ENCODE measurements around the gene NID2. TPM values are rescaled to one million over a fixed set of nuclear protein-coding genes. Genes with fewer than 3 reads are reported as not detected.

NID2 gene
- total and polyA plus RNA-seq, 2 donors (not counting 1 experiment from before 2014, with no cell fraction given) = not detected

DNA sequence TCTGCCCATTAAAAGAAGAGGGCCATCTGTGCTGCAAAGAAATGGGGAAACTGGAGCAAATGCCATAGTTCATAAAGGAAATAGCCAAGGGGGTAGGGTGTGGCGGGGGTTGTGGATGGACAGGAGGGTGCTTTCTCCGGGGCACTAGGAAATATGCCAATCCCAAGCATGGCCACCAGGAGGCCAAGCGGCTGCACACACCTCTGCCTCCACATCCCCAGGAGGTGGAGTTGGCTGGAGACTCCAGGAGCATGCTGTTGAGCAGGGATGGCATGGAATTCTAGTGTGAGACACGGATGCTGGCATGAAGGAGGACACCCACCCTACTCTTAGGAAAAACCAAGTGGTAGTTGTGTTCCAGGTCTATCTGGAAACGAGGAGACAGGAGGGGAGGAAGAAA, 25.2 kb downstream of the NID2 start:
- no peak overlapping the region for H3K27ac Mint-ChIP-seq
- H3K9ac ChIP-seq (ENCODE audit: low read length) = no peak overlapping the region
- no peak overlapping the region for H3K4me3 Mint-ChIP-seq
- no peaks in the 10 kb centered on the region for H3K36me3 ChIP-seq (replicated peaks in 1 of 2; ENCODE audit: control extremely low read depth in 1 of 2, control insufficient read depth in 1 of 2, extremely low read depth in 1 of 2, insufficient read depth in 2 of 2, low read length in 1 of 2)
- no peaks in the 10 kb centered on the region for H3K4me1 ChIP-seq (ENCODE audit: control insufficient read depth in 2 of 2, insufficient read depth in 2 of 2, low read length in 2 of 2)
- ATAC-seq (ENCODE audit: low read depth) (no peak), DNase-seq (peak; percentile 32)
- ChIA-PET POLR2A (no interaction called here), CTCF (interaction anchor here (1.2 kb wide), 1 partner anchor 31 kb away, joined by 3 read pairs; no protein-coding TSS in a partner anchor)
- H3K27me3 ChIP-seq (replicated peaks in 1 of 4; ENCODE audit: control extremely low read depth in 1 of 4, control insufficient read depth in 3 of 4, insufficient read depth in 4 of 4, low read length in 3 of 4) = peaks cover 0 to 13% (median 4%) of the 10 kb centered on the region in 4 experiments
- H3K4me1 Mint-ChIP-seq = peaks cover 33% of the 10 kb centered on the region
- H3K79me2 ChIP-seq (ENCODE audit: control insufficient read depth, insufficient read depth, low read length) = no peaks in the 10 kb centered on the region
- no peak overlapping the region for H3K4me2 ChIP-seq (replicated peaks; ENCODE audit: low read depth, low read length, poor library complexity, severe bottlenecking)
- no peaks in the 10 kb centered on the region for H3K9me3 ChIP-seq (ENCODE audit: control extremely low read depth in 1 of 3, control insufficient read depth in 2 of 3, insufficient read depth in 1 of 3, low read length in 2 of 3)
- H3K4me3 ChIP-seq (ENCODE audit: control extremely low read depth in 1 of 5, extremely low read depth in 1 of 5, insufficient read depth in 1 of 5, low read depth in 2 of 5, low read length in 4 of 5) = no peak overlapping the region
- H3K27me3 Mint-ChIP-seq = peaks cover 9% of the 10 kb centered on the region
- no peaks in the 10 kb centered on the region for H3K9me3 Mint-ChIP-seq (ENCODE audit: insufficient read depth)
- no peak overlapping the region for H2AFZ ChIP-seq (ENCODE audit: insufficient read depth, low read depth, low read length, poor library complexity, severe bottlenecking)
- WGBS (ENCODE audit: insufficient coverage) = 60% methylated on average over 1 of the region's 5 CpGs
- TF ChIP-seq EZH2 (IDR thresholded peaks at IDR 0.05; ENCODE audit: borderline replicate concordance, insufficient read depth, low read depth, low read length, poor library complexity, severe bottlenecking) = no peak
- TF ChIP-seq, protein P1, sequence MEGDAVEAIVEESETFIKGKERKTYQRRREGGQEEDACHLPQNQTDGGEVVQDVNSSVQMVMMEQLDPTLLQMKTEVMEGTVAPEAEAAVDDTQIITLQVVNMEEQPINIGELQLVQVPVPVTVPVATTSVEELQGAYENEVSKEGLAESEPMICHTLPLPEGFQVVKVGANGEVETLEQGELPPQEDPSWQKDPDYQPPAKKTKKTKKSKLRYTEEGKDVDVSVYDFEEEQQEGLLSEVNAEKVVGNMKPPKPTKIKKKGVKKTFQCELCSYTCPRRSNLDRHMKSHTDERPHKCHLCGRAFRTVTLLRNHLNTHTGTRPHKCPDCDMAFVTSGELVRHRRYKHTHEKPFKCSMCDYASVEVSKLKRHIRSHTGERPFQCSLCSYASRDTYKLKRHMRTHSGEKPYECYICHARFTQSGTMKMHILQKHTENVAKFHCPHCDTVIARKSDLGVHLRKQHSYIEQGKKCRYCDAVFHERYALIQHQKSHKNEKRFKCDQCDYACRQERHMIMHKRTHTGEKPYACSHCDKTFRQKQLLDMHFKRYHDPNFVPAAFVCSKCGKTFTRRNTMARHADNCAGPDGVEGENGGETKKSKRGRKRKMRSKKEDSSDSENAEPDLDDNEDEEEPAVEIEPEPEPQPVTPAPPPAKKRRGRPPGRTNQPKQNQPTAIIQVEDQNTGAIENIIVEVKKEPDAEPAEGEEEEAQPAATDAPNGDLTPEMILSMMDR (IDR thresholded peaks at IDR 0.05) = peak; percentile 50
- no peaks in the 10 kb centered on the region for H4K20me1 ChIP-seq (ENCODE audit: control insufficient read depth, insufficient read depth, low read length, poor library complexity, severe bottlenecking)
- H3K27ac ChIP-seq (ENCODE audit: low read length in 2 of 2) = no peak overlapping the region
- intact Hi-C loops (cut with micrococcal nuclease) = no loop called here

DNA sequence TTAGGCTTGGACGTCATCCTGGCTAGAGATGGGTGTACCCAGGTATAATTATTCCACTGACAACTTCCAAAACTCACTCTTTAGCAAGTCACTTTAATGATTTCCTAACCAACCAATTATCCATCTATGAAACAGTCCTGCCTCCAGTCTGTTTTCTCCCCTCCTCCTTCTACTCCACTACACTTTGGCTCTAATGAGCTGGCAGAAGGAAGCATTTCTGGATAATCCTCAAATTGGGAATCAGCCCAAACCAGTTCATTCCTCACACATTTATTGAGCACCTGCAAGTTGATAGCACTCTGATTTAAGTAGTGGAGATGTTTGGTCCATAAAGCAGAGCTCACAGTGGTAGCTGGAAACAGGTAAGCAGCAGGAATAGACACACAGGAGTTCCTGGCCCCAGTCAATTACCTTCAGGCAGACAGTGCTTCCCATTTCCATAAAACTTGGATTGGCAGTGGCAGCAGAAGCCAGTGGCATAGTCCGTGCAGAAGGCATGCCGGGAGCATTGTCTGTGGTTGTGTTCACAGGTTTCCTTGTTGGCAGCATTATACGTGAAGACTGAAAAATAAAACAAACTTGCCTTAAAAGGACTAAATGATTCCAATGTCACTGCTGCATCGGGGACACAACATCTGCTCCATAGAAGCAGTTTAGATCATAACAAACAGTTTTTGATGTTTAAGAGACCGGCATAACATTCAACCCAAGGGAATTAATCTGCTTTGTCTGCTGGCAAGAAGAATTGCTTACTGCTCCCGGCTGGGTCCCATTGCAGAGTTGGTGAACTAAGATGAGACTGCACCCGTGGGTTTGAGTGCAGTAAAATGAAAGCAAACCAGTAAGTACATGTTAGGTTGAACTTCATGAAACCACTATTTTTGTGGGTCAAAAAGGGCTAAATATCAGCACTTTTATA, 26.2 kb downstream of the NID2 start:
- 31% methylated on average over 6 of the region's 8 CpGs for WGBS (ENCODE audit: insufficient coverage)
- H4K20me1 ChIP-seq (ENCODE audit: control insufficient read depth, insufficient read depth, low read length, poor library complexity, severe bottlenecking) = no peaks in the 10 kb centered on the region
- ChIA-PET POLR2A (no interaction called here), CTCF (no interaction called here)
- intact Hi-C loops (cut with micrococcal nuclease) = no loop called here
- peaks cover 0 to 13% (median 4%) of the 10 kb centered on the region in 4 experiments for H3K27me3 ChIP-seq (replicated peaks in 1 of 4; ENCODE audit: control extremely low read depth in 1 of 4, control insufficient read depth in 3 of 4, insufficient read depth in 4 of 4, low read length in 3 of 4)
- H3K4me2 ChIP-seq (replicated peaks; ENCODE audit: low read depth, low read length, poor library complexity, severe bottlenecking) = no peak overlapping the region
- H3K9ac ChIP-seq (ENCODE audit: low read length) = no peak overlapping the region
- no peaks in the 10 kb centered on the region for H3K9me3 ChIP-seq (ENCODE audit: control extremely low read depth in 1 of 3, control insufficient read depth in 2 of 3, insufficient read depth in 1 of 3, low read length in 2 of 3)
- H3K36me3 ChIP-seq (replicated peaks in 1 of 2; ENCODE audit: control extremely low read depth in 1 of 2, control insufficient read depth in 1 of 2, extremely low read depth in 1 of 2, insufficient read depth in 2 of 2, low read length in 1 of 2) = no peaks in the 10 kb centered on the region
- ATAC-seq (ENCODE audit: low read depth) = no peak
- no peaks in the 10 kb centered on the region for H3K79me2 ChIP-seq (ENCODE audit: control insufficient read depth, insufficient read depth, low read length)
- Mint-ChIP-seq H3K9me3 (ENCODE audit: insufficient read depth) (no peaks in the 10 kb centered on the region), H3K27me3 (peaks cover 18% of the 10 kb centered on the region), H3K27ac (no peak overlapping the region), H3K4me1 (peaks cover 33% of the 10 kb centered on the region), H3K4me3 (no peak overlapping the region)
- no peak overlapping the region for H3K4me3 ChIP-seq (ENCODE audit: control extremely low read depth in 1 of 5, extremely low read depth in 1 of 5, insufficient read depth in 1 of 5, low read depth in 2 of 5, low read length in 4 of 5)
- H3K27ac ChIP-seq (ENCODE audit: low read length in 2 of 2) = no peak overlapping the region
- no peak overlapping the region for H2AFZ ChIP-seq (ENCODE audit: insufficient read depth, low read depth, low read length, poor library complexity, severe bottlenecking)
- H3K4me1 ChIP-seq (ENCODE audit: control insufficient read depth in 2 of 2, insufficient read depth in 2 of 2, low read length in 2 of 2) = no peaks in the 10 kb centered on the region
- no peak for TF ChIP-seq EZH2 (IDR thresholded peaks at IDR 0.05; ENCODE audit: borderline replicate concordance, insufficient read depth, low read depth, low read length, poor library complexity, severe bottlenecking)
- TF ChIP-seq, protein P1 (IDR thresholded peaks at IDR 0.05) = no peak
- no peak for DNase-seq

Measured in B cell (primary cell).